HG03159 (cell line): ENCODE results near the gene CCSER1.
"Not testable (repeated sequence)": the region's sequence is repeated elsewhere in the genome, so short reads cannot be mapped to it uniquely, and the experiment has no call there.

Experiments used
- ATAC-seq: cut with Tn5 transposase; IDR thresholded peaks from one replicate; pipeline ENCODE4 v1.9.1; 2021; ENCODE audit warnings: mild to moderate bottlenecking, moderate library complexity; ENCODE audit not compliant: unreplicated experiment

CCSER1 gene

DNA sequence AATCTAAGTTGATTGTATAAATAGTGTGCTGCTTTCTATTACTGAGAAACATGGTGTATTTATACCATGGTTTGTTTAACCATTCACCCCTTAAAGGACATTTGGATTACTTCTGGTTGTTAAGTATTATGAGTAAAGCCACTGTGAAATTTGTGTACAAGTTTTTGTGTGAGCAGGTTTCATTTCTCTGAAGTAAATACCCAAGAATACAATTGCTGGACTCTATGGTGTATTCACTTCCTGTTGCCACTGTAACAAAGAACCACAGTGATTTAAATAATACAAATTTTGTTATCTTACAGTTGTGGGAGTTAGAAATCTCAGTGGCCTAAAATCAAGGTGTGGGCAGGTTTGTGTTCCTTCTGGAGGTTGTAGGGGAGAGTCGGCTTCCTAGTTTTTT is 869.6 kb downstream of the CCSER1 start:
- ATAC-seq = peak; percentile 76

DNA sequence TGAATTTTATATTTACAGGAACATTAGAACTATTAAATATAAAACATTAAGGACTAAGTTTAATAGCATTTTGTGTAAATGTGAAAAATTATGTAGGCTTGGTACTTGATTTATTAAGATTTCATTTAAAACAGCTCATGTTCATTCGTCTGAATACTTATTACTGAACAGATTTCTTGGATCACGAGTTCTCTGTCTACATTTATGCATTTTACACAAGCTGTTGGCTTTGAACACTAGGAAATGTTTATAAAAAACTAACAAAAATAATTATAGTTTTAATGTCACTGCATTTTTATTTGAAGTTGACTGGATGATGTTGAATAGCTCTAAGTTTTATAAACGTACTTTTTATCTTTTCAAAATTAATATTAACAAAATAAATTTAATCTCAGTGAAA is 888.7 kb downstream of the CCSER1 start:
- ATAC-seq = no peak

DNA sequence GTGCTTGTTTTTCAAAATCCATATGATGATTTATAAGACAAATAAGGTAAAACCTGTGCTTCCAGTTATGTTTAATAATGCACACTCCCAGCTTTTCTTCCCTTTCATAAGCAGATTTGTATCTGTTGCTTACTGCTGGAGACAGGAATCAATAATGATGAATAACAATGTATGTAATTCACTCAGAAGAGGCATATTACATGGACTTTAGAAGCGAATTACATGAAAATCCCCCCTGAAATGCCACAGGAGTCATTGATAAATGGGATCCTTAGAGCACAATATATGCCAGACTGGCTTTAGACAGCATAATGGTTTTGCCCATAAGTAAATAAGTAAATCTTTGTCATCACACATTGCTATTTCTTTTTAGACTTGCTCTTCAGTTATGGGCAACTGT is 892.3 kb downstream of the CCSER1 start:
- ATAC-seq = no peak

DNA sequence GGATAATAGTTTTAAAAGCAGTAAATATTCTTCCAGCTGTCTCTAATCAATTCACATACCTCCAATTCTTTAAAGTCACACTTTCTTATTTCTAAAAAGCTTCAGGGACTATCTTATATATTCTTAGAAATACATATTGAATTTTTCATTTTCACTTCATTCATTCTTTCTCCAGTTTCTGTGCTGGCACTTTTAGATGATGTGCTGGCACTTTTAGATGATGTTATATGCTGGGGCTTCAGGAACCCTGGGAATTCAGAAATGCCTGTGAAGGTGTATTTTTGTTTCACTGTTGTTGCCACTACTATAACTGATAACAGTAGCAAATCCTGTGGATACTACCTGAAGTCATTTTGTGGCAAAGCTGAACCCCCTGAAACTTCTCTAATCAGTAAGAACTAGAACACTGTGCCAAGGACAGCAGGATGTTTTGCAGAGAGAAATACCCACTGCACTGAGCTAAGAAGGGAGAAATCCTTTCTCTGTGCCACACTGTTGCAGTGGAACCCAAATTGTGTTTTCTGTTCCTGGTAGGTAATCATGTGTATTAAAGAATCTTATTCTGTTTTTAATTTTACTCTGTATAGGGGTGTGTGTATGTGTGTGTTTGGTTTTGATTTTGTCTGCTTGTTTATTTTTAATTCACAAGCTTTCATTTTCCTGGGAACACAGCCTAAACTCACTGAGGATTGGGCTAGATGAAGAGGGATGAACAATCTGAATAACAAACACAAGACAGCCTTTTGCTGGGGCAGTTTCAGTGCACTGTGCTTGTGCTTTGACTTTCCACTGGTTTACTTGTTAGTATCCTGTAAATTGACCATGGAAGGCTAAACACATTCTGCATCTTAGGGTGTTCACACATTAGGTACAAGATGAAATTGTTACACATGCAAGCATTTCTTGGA is 898.3 kb downstream of the CCSER1 start:
- no peak for ATAC-seq

DNA sequence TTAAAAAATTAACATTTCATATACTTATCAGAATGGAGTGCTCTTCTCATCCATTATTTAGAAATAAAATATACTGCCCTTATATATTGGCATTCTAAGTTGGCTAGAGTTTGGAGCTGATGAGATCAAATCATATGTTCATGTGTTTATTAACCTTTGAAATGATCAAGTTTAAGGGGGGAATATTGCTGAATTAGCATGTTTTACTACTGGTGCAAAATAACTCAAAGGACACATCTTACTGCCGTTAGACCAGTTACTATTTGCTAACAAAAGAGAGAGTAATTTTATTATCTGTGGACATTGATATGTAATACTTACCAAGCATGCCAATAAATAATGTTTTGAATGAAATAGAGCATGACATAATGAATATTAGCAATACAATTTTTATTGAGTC is 901.0 kb downstream of the CCSER1 start:
- no peak for ATAC-seq

DNA sequence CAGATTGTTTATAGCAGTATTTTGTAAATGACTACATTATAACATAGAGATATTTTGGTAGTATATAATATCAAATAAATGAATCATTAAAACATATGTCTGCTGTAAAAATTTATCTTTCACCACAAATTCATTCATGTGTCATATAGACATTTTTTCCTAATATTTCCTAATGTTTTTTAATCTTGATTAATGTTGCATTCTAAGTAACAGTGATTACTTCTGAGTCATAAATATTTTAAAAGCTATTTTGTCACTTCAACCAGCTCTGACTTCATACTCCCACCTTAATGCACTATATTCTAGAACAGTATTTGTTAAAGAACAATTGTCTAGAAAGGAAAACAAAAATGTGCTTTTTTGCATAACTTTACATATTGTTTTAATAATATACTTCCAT is 904.6 kb downstream of the CCSER1 start:
- no peak for ATAC-seq

DNA sequence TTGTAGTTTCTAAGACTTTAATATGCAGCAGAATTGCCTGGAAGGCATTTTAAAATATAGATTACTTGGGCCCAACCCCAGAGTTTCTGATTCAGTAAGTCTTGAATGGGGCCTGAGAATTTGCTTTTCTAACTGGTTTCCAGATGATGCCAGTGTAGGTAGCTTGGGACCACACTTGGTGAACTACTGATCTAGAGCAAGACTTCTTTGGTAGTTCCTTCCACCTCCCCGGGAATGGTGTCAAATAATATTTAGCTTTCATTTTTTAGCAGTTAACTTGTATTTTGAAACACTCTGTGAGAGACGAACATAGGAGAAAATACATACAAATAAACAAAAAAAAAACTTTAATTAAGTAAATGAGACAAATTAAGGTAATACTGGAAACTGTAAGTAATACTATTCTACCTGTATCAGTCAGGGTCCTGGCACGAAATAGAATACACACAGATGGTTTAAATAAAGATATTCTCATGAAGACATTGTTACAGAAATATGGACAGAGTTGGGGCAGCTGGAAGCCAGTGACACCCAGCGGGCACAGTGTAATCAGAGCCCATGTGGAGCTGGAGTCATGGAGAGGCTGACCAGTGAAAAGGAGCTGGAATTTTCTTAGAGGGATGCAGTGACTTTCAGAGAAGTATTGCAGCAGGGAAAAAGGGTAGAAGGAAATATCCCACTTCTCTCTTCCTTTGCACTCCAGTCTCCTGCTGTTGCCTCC is 905.7 kb downstream of the CCSER1 start:
- no peak for ATAC-seq

DNA sequence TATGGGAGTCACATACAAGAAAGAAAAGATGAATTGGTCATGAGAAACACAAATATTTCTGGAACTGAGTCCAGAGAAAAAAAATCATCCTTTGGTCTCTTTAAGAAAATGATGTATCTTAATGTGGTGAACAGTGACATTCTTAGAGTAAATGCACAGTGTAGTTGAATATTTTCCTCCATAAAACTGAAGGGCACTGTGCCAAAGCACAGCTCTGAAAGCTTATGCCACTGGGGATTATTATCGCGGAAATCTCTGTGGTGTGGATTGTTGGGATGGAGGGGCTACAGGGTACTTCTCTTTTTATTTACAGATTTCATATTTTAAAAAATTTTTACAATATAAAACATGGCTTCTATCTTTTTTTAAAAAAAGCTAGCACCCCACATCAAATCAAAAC is 908.1 kb downstream of the CCSER1 start:
- ATAC-seq = no peak

DNA sequence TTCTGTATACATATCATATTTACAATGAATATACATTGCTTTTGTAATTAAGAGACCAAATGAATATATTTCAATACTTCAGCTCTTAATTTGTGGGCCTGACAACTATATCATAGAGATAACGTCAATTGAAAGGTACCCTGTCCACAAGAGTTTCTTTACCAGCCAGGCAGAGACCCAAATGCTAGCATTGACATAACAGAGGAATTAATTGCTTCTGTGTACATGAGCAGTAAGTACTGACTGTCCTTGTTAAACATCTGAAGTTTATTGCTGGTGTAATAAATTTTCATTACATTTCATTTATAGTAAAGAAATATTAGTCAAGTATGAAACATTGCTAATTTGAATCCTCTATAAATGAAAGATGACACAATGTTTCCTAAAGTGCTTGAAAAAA is 910.8 kb downstream of the CCSER1 start:
- ATAC-seq = no peak

DNA sequence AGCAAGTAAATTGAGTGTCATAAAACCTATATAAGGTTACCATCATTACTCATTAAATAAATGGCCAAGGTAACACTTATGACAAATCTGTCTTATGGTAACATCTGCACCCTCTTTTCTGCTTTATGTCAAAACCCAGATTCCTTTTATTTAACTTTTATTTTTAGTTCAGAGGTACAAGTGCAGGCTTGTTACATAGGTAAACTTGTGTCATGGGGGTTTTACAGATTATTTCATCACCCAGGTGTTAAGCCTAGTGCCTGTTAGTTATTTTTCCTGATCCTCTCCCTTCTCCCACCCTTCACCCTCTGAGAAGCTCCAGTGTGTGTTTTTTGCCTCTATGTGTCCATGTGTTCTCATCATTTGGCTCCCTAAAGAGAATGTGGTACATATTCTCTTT is 930.7 kb downstream of the CCSER1 start:
- no peak for ATAC-seq

DNA sequence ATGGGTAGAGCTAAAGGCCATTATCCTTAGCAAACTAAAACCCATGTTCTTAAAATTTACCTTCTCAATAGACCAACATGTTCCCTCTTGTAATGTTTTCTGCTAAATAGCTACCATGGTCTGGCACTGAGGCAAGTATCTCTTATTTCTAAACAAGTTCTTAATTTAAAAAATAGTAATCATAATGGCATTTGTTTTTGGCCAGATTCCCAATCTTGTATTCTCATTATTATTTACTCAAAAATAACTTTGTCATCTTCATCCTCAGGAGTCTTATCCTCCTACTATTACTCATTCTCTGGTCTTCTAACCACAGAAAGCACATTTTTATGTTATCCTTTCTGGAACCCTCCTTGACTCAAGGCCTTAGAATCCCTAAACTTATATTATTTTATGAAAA is 931.2 kb downstream of the CCSER1 start:
- no peak for ATAC-seq

DNA sequence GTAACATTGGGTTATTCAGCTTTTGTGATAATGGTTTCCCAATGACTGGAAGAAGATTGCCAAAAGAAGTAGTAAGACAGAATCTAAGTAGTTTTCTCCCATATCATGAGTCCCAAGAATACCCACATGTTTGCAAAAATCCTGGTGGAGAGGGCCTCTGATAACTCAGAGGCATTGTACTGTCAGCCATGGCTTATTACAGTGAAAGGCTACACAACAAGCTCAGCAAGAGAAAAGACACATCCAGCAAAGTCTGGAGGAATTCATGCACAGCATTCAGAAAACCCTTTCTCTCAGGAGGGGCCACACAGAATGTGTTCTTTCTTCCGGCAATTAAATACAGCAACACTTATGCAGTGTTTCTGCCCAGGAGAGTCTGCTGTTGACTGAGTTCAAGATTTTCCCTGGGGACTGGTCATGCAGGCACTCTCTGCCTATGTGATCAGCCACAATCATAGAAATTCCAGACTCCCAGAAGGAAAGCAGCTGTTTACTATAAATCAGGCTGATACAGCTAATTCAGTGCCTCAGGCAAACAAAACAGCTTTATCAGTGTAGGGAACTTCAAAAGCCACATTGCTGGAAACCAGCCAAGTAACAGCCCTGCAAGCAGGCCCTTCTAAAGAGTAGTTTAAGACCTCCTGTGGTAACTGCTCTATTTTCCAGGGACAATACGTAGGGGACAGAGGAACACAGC is 937.1 kb downstream of the CCSER1 start:
- ATAC-seq = no peak

DNA sequence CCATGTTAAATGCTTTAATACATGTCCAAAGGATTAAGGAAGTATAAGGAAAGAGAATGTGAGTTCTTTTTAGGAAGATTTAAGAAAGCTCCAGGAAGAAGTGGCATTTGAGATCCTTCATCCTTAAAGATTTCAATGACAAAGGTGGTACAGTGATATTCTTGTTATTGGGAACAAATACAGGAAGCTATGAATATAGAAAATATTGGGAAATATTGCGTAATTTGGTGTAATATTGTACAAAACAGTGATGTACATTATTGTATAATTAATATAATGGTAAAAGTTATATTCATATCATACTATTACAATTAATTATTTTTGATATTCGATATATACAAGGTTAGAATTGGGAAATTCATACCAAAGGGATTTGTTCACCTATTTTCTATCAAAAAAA is 937.9 kb downstream of the CCSER1 start:
- no peak for ATAC-seq

DNA sequence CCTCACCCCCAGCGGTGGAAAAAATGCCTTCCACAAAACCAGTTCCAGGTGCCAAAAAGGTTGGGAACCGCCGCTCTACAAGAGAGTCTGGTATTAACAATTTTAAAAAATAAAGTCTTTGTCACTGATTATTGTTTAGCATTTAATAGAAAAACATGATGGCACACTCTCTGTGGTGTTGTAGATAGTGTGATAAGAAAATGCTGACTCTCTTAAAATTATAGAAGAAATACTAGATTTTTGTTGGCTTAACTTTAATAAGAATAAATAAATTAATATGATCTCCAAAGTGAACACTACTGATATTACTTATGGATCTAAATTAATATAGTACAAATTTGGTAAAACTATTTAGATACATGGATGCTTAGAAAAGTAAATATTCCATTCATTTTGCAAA is 943.5 kb downstream of the CCSER1 start:
- ATAC-seq = no peak

DNA sequence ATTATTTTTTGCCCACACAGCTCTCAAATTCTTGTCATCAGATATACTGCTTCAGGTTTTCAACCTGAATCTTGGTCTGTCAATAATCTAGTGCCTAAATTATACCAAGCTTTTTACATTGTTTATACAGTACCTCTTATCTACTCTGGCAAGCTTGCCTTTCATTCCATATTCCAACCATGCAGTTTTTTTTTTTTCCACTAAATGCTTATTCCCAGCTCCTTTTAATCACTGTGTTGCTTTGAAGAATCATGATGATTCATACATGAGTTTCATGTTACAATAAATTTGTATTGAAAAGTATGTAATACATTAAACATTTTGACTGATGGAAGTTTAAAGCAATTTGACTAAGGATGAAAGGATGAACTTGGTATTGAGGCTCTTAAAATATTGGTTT is 949.0 kb downstream of the CCSER1 start:
- no peak for ATAC-seq

DNA sequence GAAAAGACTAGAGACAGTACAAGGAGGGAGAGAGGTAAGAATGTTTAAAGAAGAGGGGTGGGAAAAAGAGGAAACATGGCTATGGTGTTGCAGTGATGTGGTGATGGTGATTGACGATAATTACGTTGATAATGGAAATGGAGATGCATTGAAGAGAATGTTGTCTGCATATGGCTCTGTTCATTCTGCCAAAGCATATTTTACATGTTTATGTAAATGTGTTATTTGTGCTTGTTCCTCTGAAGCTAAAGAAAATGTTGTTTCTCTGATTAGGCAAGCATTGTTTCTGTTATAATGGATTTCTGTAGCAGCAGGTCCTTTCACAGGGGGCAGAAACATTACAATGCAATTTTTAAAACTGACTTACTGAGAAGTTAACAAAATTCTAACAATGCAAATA is 958.8 kb downstream of the CCSER1 start:
- ATAC-seq = no peak

DNA sequence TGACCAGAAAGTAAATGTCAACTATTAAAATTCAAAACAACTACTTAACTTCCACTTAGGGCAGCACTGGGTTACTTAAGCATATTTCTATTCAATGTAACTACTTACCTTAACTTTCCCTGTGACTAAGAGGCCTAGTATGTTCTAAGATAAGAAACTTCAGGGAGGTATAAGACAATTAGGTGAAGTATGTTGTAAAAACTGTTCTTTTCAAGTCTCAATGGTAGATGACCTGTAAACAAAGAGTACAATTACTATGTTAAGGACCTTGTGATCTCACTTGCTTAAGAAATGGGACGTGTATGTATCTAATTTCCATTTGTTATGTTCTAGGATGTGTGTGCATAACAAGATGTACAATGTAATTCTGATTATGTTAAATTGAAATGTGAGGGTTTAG is 960.5 kb downstream of the CCSER1 start:
- no peak for ATAC-seq

DNA sequence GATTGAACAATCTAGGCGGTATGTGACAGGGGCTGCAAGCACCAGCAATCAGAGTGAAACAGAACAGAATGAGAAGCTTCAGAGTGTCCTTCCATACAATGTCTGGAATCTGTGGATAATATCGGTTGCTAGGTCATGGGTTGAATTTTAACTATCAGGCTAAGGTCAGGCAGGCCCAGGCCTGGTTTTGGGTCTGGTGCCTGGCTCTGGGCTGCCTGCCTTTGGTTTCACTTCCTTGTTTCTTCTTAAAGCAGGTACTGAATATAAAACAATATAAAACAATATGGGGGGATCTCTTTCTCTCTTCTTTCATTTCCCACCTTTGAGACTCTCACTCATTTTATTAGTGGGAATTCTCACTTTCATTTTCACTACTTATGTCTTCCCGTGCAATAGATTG is 962.0 kb downstream of the CCSER1 start:
- no peak for ATAC-seq

DNA sequence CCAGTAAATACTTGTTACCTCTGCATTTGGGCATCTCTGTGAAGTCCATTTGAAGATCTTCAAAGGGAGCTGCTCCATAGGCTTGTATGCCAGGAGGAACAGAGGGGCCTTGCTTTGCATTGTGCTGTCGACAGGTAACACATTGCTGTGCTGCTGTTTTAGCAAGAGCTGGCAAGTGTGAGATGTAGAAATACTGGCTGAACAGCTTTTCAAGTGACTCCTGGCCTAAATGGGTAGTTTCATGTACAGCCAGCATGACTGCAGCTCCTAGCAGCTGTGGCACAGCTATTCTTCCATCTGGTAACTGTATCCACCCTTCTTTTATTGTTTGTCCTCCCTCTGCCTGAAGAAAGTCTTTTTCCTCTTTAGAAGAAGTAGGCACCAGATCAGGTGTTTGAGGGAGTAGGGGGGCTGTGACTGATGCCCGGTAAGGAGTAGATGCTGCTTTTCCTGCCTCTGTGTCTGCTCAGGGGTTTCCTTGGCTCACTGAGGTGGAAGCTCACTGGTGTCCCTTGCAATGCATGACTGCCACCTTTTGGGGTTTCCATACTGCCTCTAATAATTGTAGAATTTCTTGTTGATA is 965.3 kb downstream of the CCSER1 start:
- ATAC-seq = no peak

DNA sequence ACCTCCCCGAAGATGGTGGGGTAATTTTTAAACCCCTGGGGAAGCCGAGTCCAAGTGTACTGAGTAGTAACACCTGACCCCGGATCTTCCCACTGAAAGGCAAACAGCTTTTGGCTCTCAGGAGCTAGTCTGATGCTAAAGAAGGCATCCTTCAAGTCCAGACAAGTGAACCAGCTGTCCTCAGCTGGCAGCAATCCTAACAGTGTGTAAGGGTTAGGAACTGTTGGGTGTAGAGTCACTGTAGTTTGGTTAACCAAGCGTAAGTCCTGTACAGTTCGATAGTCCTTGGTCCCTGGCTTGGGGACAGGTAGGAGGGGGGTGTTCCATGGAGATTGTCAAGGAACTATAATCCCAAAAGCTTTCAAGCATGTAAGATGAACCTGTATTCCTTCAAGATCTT is 967.0 kb downstream of the CCSER1 start:
- not testable (repeated sequence) for ATAC-seq

DNA sequence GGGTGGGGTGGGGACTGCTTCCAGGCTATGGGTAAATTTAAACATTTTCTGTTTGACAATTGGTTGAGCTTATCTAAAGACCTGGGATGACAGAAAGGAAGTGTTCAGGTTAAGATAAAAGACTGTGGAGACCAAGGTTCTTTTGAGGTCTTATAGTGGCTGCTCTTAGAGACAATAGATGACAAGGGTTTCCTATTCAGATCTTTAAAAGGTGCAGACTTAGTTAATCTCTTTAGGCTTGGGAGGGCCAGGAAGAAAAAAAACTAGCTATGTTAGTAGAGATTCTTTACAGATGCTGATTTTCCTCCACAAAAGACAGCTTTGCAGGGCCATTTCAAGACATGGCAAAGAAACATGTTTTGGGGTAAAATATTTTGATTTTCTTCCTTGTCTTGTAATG is 972.5 kb downstream of the CCSER1 start:
- no peak for ATAC-seq
